SU-DHL-6 (cell line): ENCODE data around the gene MYOG.

Experiments
- H2AFZ ChIP-seq: fragments of 200-600 bp; sonication (generic); 2 replicates; pipeline ENCODE4 v1.6.1; 2014; ENCODE audit warnings: low read depth, mild to moderate bottlenecking, moderate library complexity, mixed read lengths, antibody characterized with exemption, low read length; ENCODE audit not compliant: severe bottlenecking
- H3F3A ChIP-seq: fragments of 200-600 bp; shearing (Covaris generic); 2 replicates; pipeline ENCODE4 v1.6.0; 2016; ENCODE audit warnings: antibody characterized with exemption, mild to moderate bottlenecking; ENCODE audit not compliant: insufficient read depth
- H3K27ac ChIP-seq: fragments of 200-600 bp; sonication (generic); 2 replicates; pipeline ENCODE4 v1.5.1; 2016; ENCODE audit warnings: low read depth, mild to moderate bottlenecking, low read length, moderate library complexity, mixed read lengths
- H3K27me3 ChIP-seq: fragments of 200-600 bp; sonication (generic), shearing (Covaris generic); 2 replicates; pipeline ENCODE4 v1.6.0; 2014; ENCODE audit warnings: mild to moderate bottlenecking, low read length
- H3K36me3 ChIP-seq: fragments of 200-600 bp; sonication (generic); 2 replicates; pipeline ENCODE4 v1.6.1; 2014; ENCODE audit warnings: mild to moderate bottlenecking, low read length, mixed read lengths
- H3K4me2 ChIP-seq: fragments of 300-600, 200-600 bp; shearing (Covaris generic), sonication (generic); 2 replicates; pipeline ENCODE4 v1.6.0; 2014; ENCODE audit warnings: low read length, low read depth, mild to moderate bottlenecking; ENCODE audit not compliant: poor library complexity, severe bottlenecking
- H3K4me3 ChIP-seq: fragments of 200-600 bp; sonication (generic); 2 replicates; pipeline ENCODE4 v1.5.1; 2014; ENCODE audit warnings: antibody characterized with exemption, low read length, mild to moderate bottlenecking, mixed read lengths; ENCODE audit not compliant: insufficient read depth, poor library complexity, severe bottlenecking
- H3K79me2 ChIP-seq: fragments of 200-600 bp; sonication (generic); 2 replicates; pipeline ENCODE4 v1.6.1; 2014; ENCODE audit warnings: mild to moderate bottlenecking, low read length, moderate library complexity; ENCODE audit not compliant: insufficient read depth
- H3K9ac ChIP-seq: fragments of 200-600 bp; sonication (generic); 2 replicates; pipeline ENCODE4 v1.7.0; 2014; ENCODE audit warnings: mild to moderate bottlenecking, low read length
- H3K9me2 ChIP-seq: fragments of 200-600 bp; sonication (generic); replicated peaks from 2 replicates; pipeline ENCODE4 v1.6.1; 2014; ENCODE audit warnings: low read length; ENCODE audit not compliant: insufficient read depth
- H3K9me3 ChIP-seq: fragments of 200-600 bp; sonication (generic); 2 replicates; pipeline ENCODE4 v1.6.1; 2014; ENCODE audit warnings: low read length, mixed read lengths; ENCODE audit not compliant: insufficient read depth
- H4K20me1 ChIP-seq: fragments of 200-600 bp; sonication (generic); 2 replicates; pipeline ENCODE4 v1.6.1; 2014; ENCODE audit warnings: low read depth, mild to moderate bottlenecking, antibody characterized with exemption, low read length, moderate library complexity, mixed read lengths
- EZH2phosphoT487 ChIP-seq: fragments of 200-600 bp; sonication (generic), shearing (Covaris generic); conservative IDR thresholded peaks from 2 replicates; pipeline ENCODE4 v1.6.1; 2018; ENCODE audit warnings: mild to moderate bottlenecking, antibody characterized with exemption, low read length, moderate library complexity, mixed read lengths
- TF ChIP-seq, protein P1 (sequence below): fragments of 200-600 bp; sonication (generic); IDR thresholded peaks from one replicate; pipeline ENCODE4 v1.5.1; 2017; ENCODE audit warnings: antibody characterized with exemption, mild to moderate bottlenecking, low read length, moderate library complexity; ENCODE audit not compliant: insufficient read depth, poor library complexity, severe bottlenecking

The MYOG gene

DNA sequence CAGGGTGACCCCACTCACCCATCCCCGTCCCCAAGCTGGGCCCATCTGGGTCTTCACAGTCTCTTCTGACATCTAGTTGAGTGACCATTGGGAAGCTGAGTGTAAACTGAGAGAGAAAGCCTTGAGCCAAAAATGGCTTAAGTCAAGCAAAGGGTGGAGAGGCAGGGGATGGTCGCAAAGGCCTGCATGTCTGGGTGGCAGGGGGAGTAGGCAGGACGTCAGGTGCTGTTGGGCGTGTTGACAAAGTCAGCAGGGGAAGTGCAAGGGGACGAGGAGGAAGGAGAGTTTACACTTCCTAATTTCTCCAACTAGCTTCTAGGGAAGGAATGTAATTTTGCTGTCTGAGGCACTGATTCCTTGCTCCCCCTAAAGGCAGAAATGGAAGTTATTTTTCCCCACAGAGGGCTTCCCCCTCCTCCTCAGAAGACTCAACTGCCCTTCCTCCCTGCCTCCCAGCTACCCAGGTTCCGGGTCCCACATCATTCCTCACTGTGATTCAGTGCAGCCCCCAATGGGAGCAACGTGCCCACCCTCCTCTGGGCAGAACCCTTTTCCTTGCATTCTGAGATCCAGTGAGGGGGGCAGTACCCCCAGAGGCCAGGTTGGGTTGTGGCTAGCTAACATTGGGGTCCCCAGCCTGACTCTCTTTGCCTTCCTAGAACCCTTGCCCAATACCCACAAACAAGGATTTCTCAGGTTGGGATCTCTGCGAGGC is 40.5 kb upstream of the MYOG start:
- H3K9ac ChIP-seq = no peak overlapping the region
- TF ChIP-seq EZH2phosphoT487 = no peak
- TF ChIP-seq, protein P1, sequence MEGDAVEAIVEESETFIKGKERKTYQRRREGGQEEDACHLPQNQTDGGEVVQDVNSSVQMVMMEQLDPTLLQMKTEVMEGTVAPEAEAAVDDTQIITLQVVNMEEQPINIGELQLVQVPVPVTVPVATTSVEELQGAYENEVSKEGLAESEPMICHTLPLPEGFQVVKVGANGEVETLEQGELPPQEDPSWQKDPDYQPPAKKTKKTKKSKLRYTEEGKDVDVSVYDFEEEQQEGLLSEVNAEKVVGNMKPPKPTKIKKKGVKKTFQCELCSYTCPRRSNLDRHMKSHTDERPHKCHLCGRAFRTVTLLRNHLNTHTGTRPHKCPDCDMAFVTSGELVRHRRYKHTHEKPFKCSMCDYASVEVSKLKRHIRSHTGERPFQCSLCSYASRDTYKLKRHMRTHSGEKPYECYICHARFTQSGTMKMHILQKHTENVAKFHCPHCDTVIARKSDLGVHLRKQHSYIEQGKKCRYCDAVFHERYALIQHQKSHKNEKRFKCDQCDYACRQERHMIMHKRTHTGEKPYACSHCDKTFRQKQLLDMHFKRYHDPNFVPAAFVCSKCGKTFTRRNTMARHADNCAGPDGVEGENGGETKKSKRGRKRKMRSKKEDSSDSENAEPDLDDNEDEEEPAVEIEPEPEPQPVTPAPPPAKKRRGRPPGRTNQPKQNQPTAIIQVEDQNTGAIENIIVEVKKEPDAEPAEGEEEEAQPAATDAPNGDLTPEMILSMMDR = no peak
- no peaks in the 10 kb centered on the region for H3K79me2 ChIP-seq
- H3K9me3 ChIP-seq = no peaks in the 10 kb centered on the region
- no peak overlapping the region for H3K4me2 ChIP-seq
- no peaks in the 10 kb centered on the region for H3K9me2 ChIP-seq
- no peaks in the 10 kb centered on the region for H4K20me1 ChIP-seq
- H2AFZ ChIP-seq = no peak overlapping the region
- H3F3A ChIP-seq = no peaks in the 10 kb centered on the region
- H3K27ac ChIP-seq = no peak overlapping the region
- H3K4me3 ChIP-seq = no peak overlapping the region
- H3K27me3 ChIP-seq = no peaks in the 10 kb centered on the region
- no peaks in the 10 kb centered on the region for H3K36me3 ChIP-seq

DNA sequence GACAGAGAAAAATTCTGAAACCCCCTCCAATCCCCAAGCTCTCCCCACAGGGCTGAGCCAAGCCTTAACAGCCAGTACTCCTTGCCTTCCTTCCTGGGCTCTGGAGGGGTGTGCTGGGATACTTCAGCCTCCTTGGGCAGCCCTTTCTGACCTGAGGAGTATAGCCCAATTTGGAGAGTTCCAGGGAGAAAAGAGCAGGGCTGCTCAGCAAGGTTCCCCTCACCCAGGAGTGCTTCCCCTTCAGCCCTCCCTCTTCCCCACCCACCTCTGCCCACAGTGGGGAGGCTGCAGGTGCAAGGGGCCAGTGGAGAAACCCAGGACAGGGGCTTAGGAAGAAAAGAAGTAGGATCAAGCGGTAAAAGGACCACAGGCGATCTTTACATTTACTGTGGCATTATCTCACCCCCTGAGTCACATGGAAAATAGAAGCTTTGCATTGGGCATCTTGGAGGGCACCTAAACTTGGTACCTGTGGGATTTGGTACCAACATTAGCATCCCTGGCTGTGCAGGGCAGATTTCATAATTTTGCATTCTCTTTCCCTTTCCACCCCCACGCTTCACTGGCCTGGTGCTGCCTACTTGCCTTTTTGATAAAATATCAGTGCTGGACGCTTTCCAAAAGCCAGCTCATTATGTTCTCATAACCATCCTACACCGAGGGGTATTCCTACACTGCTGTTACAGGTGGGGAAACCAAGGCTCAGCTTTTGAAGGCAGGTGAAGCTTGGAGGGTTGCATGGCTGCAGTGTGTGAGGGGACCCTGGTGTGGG is 38.9 kb upstream of the MYOG start:
- H3K27ac ChIP-seq = no peak overlapping the region
- no peaks in the 10 kb centered on the region for H3K27me3 ChIP-seq
- no peak overlapping the region for H2AFZ ChIP-seq
- no peaks in the 10 kb centered on the region for H3K9me2 ChIP-seq
- H3K4me3 ChIP-seq = no peak overlapping the region
- H3K9ac ChIP-seq = no peak overlapping the region
- no peak for TF ChIP-seq EZH2phosphoT487
- TF ChIP-seq, protein P1 = no peak
- no peaks in the 10 kb centered on the region for H3F3A ChIP-seq
- H4K20me1 ChIP-seq = no peaks in the 10 kb centered on the region
- no peaks in the 10 kb centered on the region for H3K79me2 ChIP-seq
- no peaks in the 10 kb centered on the region for H3K9me3 ChIP-seq
- H3K36me3 ChIP-seq = no peaks in the 10 kb centered on the region
- H3K4me2 ChIP-seq = no peak overlapping the region

DNA sequence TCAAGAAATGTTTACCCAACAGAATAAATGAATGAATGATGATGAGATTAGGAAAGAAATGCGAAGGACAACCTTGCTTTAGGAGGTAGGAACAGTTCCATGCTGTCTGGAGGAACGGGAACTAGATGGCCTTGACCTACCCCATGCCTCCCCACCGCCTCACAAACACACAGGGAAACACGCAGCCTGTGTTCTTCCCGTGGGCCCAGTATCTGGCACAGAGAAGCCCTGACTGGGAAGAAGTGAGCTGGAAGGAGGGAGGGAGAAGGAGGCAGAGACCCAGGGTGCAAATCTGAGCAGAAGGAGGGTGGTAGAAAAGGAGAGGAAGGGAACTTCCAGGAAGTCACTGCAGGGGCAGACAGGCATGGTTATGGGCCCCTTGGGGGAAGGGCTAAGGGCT is 38.2 kb upstream of the MYOG start:
- TF ChIP-seq, protein P1 = no peak
- no peak for TF ChIP-seq EZH2phosphoT487
- no peaks in the 10 kb centered on the region for H4K20me1 ChIP-seq
- no peak overlapping the region for H2AFZ ChIP-seq
- H3K27me3 ChIP-seq = no peaks in the 10 kb centered on the region
- no peak overlapping the region for H3K4me3 ChIP-seq
- H3K27ac ChIP-seq = no peak overlapping the region
- no peak overlapping the region for H3K4me2 ChIP-seq
- H3F3A ChIP-seq = no peaks in the 10 kb centered on the region
- H3K79me2 ChIP-seq = no peaks in the 10 kb centered on the region
- no peak overlapping the region for H3K9ac ChIP-seq
- H3K36me3 ChIP-seq = no peaks in the 10 kb centered on the region
- no peaks in the 10 kb centered on the region for H3K9me3 ChIP-seq
- no peaks in the 10 kb centered on the region for H3K9me2 ChIP-seq
